Measurements from ENCODE around the gene ZNF630.
"Not testable (repeated sequence)": the region's sequence is repeated elsewhere in the genome, so short reads cannot be mapped to it uniquely, and the experiment has no call there.

Gene ZNF630

GRCh38 chrX:48027545-48027944 is 43.9 kb downstream of the ZNF630 start:
- DNase-seq = not testable (repeated sequence)

GRCh38 chrX:48025561-48025960 is 45.9 kb downstream of the ZNF630 start:
- peak; percentile 39 for DNase-seq

GRCh38 chrX:48022738-48023137 is 48.7 kb downstream of the ZNF630 start:
- DNase-seq = no peak

GRCh38 chrX:48022100-48022499 is 49.3 kb downstream of the ZNF630 start:
- no peak for DNase-seq

DNA sequence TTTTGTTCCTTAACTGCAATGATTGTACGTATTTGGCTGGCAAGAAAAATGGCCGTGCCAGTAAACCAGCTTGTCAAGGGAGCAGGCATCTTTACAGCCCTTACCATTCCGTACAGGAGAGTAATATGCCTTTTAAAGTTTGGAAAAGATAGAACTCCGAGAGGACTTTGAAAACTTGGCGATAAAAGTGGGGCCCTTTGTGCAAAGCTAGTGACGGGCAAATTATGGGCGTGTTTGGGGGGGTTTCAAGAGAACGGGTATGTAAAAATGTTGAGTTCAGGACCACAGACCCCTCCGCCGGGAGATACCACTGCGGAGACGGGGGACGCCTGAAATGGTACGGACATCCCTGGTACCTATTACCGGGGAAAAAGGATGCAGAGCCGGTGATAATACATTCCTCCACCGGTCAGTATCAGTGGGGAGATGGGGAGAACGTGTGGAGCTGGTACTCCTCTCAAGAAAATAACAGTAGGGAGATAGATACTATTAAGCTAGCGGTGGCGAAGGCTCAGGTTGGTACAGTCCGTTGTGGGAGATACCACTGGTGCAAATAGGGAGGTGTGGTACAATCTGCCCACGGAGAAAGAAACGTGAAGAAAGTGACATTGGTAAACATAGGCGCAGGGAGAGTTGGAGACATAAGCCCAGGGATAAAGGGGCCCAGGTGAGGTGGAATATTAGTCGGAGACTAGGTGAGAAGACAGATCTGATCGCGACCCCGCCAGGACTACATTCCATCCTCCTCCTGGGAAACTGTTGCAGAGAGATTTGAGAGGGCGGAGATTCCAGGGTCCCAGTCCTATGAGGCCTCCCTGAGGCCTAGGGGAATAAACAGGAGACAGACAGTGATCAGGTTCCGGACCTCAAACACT is 50.2 kb downstream of the ZNF630 start:
- DNase-seq = peak; percentile 61

DNA sequence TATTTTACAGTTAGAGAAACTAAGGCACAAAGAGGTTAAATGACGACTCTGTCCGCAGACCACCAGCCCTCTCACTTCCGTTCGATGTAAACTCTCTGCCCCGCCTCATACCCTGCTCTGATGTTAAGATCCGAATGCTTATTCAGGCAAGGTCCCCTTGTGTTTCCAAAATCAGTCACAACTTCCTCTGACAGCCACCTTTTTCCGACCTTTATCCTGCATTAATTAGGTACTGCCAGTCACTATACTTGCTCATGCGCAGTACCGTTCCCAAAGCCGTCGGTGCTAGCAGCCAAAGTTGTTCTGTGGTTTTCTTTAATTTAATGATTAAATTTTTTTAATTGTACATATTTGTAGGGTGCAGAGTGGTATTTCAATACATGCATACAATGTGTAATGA is 51.0 kb downstream of the ZNF630 start:
- not testable (repeated sequence) for DNase-seq

DNA sequence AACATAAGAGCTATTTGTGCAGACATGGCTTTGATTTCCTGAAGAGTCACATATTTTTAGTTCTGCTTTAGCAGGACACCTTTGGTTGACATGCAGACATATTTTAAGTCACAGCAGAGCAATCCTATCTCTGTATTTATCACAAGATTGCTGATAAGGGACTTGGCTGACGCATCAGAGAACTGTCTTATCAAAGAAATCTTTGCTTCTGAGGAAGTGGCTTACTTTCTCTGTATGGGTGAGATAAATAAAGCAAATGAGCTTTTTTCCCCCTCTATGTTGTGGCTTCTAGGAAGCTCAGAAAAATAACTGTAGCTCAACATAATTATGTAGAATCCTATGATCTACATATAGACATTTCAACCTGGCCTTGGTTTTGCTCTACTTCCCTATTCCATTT is 51.5 kb downstream of the ZNF630 start:
- DNase-seq = not testable (repeated sequence)

GRCh38 chrX:48016583-48017310 is 54.7 kb downstream of the ZNF630 start:
- not testable (repeated sequence) for DNase-seq

- not testable (repeated sequence) for DNase-seq
These were observed 61.9 kb downstream of the ZNF630 start for GRCh38 chrX:48009445-48009960.
